Hematopoietic multipotent progenitor cell (in vitro differentiated cells): ENCODE data around the gene AMER2. TPM values are rescaled to one million over a fixed set of nuclear protein-coding genes. Genes with fewer than 3 reads are reported as not detected.

Experiments used
- DNase-seq, 3 donors: peaks; one replicate each; pipeline ENCODE4 v3.0.0-alpha.2; 2011 to 2015; ENCODE audit warnings: low read depth in 2 of 3, low spot score in 2 of 3
- total RNA-seq: library from RNA; depleted of rRNA; stranded (reverse); fragments of >200 nt; gene quantifications from one replicate; pipeline ENCODE4 v1.2.3, GENCODE V29; 2012

The AMER2 gene
- under 0.01 TPM for total RNA-seq

GRCh38 chr13:25171517-25172302 lies at the start of gene AMER2:
AMER2 (minus strand) TSS chr13:25172288; CDS start chr13:25171619, 669 bp downstream.
- DNase-seq = peak in 2 of 3 donors; percentile 41 to 60

GRCh38 chr13:25218019-25218418 lies 45.9 kb upstream of the AMER2 start:
- no peak for DNase-seq

DNA sequence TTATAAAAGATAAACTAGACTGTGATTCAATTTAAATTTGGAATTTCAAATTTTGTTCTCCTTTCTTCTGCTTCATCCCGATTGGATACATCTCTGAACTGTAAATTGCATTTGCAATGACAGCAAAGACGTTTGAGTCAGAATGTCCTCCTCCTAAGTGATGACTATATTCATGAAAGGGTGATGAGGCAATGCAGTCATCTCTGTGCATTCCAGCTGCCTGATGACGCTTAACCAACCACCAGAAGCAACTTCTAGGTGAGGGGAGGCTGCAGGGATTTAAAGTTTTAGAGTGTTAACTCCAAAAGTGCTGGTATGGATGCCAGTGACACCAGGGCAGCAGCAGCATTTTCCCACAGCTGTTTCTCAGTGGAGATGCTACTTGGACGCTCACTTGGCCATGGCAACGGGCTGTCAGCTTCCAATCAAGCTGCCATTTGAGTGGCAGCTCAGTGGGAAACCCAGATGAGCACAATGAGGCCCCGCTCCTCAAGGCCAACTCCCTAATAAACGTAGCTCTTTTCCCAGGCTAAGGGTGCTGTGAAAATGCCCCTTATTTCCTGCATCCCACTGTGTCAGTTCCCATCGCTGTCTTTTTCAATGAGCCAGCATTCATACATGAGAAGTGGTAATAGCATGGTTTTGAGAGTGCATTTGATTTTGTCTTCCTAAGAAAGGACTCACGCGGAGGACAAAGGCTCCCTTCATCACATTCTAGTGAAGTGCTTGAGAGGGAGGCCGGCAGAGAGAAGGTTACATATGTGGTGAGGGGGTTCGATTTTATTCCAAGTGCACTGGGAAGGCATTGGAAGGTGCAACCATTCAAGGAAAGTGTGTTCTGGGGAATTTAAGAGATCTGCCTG lies 45.2 kb upstream of the AMER2 start:
- DNase-seq = no peak

DNA sequence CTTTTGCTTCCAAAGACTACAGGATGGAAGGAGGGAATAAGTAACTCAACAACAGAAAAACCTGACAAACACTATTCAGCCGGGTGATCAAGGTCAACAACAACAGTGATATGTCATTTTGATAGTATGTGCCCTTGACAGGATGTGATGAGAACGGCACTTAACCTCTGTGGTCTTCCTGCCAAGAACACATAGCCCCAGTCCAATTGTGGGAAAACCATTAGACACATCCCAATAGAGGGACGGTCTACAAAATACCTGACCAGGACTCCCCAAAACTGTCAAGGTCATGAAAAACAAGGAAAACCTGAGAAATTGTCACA lies 43.1 kb upstream of the AMER2 start:
- no peak for DNase-seq

GRCh38 chr13:25214491-25215252 lies 42.6 kb upstream of the AMER2 start:
- DNase-seq = no peak

GRCh38 chr13:25213715-25214114 lies 41.6 kb upstream of the AMER2 start:
- DNase-seq = no peak

- no peak for DNase-seq
Observed at GRCh38 chr13:25210842-25211569, 38.9 kb upstream of the AMER2 start.

DNA sequence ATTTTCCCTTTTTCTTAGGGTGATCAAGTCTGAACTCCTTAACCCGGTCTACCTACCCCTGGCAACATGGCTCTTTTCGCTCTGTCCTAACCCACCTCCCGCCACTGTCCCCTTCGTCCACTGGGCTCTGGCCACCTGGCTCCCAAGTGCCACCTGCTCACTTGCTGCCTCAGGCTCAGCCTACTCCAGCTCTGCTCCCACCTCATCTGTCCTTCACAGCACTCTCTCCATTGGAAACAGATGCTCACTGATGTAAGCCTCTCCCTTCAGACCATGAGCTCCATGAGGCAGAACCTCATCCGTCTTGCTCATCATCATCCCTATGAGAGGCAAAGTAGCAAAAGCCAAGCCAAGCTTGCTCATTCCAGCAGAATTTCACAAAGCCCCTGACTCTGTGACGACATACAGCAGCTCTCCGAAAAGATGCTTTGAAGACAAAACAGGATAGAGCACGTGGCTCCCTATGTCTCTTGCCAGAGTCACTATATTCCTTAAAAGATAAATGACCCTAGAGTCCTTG lies 35.3 kb upstream of the AMER2 start:
- no peak for DNase-seq

DNA sequence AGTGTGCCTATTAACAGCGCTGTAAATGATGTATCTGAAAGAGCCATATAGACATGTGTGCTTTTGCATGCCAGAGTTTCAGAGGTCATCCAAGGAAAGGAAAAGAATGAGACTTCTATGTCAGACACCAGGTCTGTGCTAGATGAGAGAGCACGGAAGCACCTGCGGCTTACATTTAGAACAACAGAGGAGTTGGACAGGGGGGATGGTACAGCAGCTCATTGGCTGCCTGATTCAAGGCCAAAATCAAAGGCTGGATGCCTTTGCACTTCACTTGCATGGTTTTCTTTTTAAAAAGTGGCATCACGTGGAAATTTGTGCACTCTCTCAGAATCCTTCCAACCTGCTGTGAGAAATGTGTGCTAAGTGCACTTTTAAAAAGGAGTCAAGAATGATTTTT lies 32.8 kb upstream of the AMER2 start:
- no peak for DNase-seq

DNA sequence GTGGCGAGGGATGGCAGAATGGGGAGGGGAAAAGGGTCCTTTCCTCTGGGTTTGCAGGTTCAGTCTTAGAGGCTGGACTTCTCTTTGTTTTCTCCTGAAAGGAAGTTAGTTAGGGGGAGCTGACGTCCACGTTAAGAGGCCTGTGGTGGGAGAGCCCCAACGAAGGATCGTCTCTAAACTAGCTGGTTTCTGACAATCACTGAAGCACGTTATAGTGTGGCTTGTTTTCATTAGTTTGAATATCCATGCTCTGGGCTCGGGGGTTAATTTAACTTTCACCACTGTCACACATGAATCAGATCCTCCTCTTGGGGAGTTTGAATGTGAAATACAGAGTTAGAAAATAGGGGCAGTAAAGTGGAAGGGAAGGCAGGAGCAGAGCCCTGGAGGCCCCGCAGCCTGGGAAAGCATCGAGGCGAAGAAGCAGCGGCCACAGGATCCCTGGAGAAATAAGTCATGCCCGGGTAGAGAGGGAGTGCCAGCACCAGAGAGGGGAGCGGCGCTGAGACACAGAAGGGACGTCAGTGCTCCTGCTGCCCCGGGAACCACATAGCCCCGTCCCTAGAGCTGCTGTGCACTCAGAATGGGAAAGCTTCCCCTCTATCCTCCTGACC lies 31.1 kb upstream of the AMER2 start:
- no peak for DNase-seq

- DNase-seq = no peak
Observed at GRCh38 chr13:25200783-25201182, 28.7 kb upstream of the AMER2 start.

- DNase-seq = no peak
Observed at GRCh38 chr13:25198647-25199046, 26.6 kb upstream of the AMER2 start.

GRCh38 chr13:25196971-25197370 lies 24.9 kb upstream of the AMER2 start:
- no peak for DNase-seq

DNA sequence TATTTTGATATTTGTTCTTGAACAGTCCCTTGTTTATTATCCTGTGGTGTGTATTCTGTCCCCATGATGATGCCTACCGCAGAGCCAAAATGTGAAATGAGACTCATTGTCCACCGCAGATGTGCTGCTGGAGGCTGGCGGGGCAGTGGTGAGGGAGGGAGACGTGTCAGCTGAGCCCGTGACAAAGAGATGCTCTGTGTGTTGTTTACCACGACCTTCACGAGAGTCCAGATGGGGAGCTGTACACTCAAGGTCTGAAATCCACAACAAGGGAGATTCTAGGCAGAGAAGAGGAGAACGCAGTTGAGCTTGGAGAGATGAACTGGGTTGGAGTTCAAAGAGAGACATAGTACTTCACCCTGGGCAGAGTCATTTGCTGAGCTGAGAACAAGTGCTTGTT lies 20.8 kb upstream of the AMER2 start:
- DNase-seq = no peak

GRCh38 chr13:25192489-25192888 lies 20.4 kb upstream of the AMER2 start:
- DNase-seq = no peak

GRCh38 chr13:25192052-25192451 lies 20.0 kb upstream of the AMER2 start:
- no peak for DNase-seq

DNA sequence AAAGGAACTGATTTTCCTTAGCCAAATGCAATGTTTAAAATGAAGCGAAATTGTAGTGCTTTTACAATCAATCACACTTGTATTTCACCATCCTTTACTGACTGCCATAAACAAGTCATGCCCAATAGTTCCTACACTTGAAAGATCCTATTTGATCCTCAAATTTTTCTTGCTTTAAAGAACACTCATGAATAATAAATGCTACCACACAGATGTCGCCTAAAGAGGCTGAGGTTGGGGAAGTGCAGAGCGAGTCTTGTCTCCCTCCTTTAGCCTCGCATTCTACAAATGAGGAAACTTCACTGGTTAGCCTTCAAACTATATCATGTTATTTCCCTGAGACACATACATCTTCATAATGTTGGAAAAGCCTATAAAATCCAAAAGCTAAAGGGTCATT lies 18.7 kb upstream of the AMER2 start:
- no peak for DNase-seq

GRCh38 chr13:25190256-25190655 lies 18.2 kb upstream of the AMER2 start:
- DNase-seq = no peak

- DNase-seq = no peak
Observed at GRCh38 chr13:25187596-25187995, 15.5 kb upstream of the AMER2 start.

GRCh38 chr13:25186187-25186586 lies 14.1 kb upstream of the AMER2 start:
- DNase-seq = no peak
